ENCODE data around the gene ZNF860.

ZNF860 gene

DNA sequence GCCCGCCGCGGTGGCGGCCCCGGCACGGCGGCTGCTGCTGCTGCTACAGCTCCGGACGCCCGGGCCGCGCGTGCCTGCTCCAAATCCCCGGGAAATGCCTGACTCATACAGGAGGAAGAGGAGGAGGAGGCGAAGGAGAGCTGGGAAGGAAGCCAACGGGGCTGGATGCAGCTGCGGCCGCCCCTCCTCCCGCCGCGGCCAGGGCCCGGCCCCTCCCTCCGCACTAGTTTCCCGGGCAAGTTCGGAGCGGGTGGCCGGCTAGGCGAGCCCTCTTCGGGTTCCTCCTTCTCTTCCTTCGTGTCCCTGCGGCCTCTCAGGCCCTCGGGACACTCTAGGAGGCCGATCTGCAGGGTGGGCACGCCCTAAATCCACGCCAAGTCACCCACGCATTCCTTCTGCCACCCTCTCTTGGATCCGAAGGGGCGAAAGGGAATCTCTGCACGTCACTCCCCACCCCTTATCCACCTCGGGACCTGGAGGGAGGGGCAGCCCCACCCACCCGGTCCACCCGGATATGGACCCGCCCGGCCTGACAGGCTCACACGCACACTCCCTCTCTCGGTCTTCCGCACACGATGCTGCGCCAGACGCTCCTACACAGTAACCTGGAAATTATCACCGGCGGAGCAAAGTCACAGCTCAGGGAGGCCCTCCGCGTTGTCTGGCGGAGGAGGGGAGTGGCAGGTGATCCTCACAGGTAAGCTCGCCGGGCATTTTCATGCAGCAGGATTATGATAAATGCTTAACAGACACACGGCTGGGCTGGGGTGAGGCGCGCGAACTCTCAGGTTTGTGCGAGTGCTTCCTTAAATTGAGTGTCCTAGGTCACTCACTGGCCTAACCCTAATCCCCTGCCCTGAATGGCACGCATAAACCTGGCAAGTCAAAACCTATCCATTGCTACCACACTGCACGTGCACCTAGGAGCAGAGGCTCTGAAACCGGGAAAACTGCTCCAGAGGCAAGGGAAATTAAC lies at the start of gene ZNF860, which contains the start of gene OSBPL10:
Gene ZNF860 (plus strand): TSS at position 545 of the 976 bp plus-strand sequence. CDS start 7,330 bp downstream, outside the sequence.
Gene OSBPL10 (minus strand): TSS at position 57 of the 976 bp plus-strand sequence. CDS start 83 bp downstream, outside the sequence.
- DNase-seq = peak; percentile 10

DNA sequence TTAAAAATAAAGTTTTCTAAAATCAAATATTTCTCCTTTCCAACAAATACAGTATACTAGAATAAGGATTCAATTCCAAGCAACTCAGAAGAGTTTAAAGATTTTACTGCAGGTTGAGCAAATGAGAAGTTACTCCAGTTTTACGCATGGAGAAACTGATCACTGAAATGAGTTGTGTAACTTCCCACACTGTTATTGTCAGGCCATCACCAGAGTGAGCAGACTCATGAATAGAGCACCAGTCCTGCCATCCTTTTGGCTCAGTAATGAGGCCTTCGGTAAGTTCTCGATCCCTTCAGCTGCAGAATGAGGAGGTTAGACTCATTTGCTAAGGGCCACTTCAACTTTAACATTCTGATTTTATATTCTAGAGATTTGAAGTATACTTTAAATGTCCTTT lies 48.6 kb upstream of the ZNF860 start:
- DNase-seq = no peak

DNA sequence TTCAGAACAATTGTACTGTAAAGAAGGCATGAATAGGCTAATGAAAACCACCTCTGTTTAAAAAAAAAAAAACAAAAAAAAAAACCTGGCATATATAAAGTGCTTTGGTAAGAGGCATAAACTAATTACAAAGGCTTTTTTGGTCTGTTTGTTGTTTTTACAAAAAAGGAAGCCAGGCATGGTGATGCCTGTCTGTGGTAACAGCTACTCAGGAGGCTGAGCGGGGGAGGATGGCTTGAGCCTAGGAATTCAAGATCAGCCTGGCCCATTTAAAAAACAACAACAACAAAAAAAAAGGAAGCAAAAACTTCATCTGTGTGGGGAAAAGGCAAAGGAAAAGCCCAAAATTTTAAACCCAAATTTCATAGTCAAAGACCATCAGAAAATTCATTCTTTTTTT lies 47.5 kb upstream of the ZNF860 start:
- DNase-seq = peak; percentile 34

DNA sequence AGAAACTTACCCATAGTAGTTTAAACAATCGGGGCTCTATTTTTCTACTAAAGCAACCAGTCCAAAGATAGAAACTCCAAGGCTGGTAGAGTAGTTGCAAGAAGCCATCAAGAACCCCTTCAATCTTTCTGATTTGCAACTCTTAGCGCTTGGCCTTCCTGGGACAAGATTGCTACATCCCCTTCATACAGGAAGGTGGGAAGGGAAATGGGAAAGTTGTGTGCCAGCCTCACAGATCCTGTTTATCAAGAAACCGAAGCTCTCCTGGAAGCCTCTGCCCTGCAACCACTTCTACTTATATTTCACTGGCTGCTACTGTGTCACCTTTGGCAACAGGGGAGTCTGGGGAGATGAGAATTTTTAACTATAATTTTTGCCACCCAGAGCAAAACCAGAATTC lies 46.7 kb upstream of the ZNF860 start:
- DNase-seq = peak; percentile 5

DNA sequence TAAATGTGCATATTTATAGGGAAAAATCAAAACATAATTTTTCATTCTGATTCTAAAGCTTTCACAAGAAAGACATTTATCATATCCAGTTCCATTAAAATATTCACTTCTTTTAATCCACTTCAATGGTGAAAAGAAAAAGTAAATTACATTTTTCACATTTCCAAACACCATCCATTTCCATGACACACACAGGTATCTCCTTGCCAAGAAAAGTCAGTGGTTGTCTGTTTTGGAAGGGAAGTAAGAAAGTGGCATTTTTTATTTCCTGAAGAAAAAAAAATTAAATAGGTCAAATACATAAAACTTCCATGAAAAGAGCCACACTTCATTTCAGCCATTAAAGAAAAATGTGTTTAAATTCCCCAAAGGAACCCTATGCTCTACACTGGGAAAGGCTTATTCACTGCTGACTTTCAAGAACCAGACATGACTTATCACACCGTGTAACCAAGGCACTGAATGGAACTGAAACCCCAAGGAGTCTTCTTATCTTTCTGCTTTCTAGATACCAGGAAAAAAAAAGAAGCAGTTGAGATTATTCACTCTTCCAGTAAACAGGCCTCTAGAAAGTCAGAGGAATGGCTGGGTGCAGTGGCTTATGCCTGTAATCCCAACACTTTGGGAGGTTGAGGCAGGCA lies 45.0 kb upstream of the ZNF860 start:
- no peak for DNase-seq

DNA sequence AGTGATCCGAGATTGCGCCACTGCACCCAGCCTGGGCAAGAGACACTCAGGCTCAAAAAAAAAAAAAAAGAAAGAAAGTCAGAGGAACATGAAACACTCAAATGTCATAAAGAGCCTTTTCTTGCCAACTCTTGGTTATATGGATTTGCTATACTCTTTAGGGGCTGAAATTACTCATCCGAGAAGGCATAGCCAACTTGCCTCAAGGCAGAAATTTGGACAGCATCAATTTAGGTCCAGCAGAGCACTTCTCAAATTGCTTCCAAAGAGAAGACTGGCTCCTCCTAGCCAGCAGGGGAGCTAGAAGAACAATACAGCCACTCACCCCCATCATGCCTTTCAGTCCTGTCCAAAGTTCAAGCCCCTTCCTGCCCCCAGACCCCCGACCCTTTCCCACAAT lies 44.3 kb upstream of the ZNF860 start:
- no peak for DNase-seq

DNA sequence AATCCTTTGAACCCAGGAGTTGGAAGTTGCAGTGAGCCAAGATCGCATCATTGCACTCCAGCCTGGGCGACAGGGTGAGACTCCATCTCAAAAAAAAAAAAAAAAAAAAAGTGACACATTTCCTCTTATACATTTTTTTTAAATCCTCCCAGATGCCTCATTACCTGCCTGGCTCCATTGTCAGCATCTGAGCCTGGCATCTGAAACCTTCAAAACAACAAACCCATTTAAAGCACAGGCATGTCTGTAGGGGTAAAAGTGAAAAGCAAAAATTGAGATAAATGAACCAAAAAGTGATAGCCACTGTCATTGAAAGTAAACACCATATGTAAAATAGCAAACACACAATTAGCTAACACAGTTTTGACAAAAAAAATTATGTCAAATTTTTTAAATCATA lies 39.1 kb upstream of the ZNF860 start:
- no peak for DNase-seq

DNA sequence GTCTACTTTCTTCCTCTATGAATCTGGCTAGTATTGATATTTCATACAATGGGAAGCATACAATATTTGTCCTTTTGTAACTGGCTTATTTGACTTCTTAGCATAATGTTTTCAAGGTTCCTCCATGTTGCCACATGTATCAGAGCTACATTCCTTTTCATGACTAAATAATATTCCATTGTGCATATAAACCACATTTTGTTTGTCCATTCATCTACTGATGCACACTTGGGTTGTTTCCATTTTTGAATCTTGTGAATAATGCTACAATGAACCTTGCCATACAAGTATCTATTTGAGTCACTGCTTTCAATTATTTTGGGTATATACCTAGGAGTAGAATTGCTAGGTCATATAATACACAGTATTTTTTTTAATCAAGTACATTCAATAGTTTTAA lies 38.5 kb upstream of the ZNF860 start:
- no peak for DNase-seq

DNA sequence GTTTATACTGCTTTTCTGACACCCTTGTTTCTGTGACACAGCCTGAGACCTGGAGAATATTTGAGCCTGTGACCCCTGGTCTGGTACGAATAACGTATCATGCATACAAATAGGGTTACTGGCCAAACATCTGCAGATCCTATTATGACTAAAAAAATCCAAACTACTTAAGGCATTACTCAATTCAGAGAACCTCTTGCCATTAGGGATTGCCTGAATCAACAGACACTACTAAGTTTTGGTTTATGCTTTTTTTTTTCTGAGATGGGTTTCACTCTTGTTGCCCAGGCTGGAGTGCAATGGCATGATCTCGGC lies 35.9 kb upstream of the ZNF860 start:
- no peak for DNase-seq

DNA sequence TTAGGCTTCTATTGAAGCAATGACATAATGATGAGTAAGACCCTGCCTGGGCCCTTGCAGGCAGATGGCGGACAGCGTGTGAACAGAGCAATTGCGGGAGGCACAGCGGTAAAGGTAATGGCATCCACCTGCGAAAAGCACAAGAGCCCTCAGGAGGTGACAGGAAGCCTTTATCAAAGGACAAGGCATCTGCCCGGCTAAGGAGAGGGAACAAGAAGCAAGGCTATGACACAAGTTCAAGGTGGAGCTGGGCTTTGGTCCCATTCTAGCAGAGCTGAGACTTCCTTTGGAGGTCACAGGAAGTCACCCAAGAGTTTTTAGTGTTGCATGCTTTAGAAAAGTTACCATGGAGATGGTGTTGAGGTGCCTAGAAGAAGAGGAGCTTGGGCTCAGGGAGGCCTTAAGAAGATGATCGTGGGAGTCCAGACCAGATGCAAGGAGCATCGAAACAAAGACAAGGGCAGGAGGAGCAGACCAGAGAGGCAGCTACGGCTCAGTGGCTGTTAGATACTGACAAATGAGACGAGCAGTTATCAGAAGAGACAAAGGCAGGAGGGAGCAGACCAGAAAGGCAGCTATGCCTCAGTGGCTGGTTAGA lies 35.0 kb upstream of the ZNF860 start:
- no peak for DNase-seq

DNA sequence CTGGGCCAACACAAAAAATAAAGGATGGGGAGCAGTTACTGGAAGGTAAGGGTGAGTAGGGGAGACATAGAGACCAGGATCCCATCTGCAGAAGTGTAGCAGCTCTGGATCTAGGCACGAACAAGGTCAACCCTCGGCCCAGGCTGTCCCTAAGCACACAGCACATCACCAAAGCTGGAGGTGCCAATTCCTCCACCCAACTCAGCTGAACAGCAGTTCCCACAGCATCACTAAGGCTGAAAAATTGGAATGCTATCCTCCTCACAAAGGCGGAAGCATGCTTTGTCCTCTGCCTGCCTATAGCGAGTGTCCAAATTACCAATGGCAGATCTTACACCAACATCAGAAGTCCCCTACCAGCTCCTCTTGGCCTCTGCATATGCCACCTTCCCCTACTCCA lies 34.4 kb upstream of the ZNF860 start:
- no peak for DNase-seq

DNA sequence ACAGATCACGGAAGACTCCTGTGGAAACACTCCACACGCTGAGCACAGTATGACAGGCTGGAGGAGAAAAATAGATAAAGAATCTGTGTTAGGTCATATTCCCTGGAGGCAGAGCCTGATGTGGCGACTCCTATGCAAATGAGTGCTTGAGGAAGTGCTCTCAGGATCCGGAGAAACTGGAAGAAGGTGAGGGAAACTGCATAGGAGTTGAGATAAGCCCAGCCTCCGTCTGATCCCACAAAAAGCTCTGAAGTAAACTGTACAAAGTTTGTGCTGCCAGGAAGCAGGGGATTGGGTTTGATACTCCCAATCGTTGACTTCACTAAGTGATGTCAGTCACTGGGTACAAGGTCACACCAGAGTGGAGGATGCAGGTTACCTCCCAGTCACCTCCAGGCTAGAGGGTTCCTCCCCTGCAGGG lies 33.9 kb upstream of the ZNF860 start:
- no peak for DNase-seq

DNA sequence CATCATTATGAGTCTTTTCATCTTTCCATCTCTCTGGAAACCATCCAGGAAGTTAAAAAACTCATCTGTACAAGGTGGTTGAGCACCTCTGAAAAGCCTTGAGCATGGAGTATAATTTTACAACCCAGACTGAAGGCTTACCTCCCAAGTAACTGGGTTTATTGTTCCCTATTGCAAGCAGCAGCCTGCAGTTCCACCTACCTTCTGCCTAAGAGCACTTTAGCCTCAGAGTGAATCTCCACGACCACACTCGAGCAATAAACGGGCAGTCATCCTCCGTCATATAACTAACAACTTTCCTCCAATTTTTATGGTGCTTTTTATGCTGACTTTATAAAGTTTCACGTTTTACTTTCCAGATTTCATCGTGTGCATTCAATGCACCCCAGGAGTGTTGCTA lies 33.3 kb upstream of the ZNF860 start:
- peak; percentile 30 for DNase-seq

DNA sequence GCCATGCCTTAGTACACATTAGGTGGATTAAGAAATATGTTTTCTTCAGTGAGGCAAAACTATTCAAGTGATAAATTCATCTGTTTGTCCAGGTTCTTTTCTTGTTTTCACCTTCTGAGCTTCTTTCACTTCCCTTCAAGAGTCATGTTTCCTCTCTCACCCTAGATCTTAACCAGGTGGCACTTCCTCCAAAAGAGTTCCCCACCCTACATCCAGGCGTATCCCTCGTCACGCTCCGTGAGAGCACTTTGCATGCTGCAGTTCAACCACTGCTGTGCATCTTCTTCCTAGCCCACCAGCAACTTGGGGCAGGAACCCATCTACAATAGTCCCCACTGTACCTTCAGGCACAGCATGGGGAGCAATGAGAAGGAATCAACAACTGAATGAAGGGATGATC lies 29.3 kb upstream of the ZNF860 start:
- no peak for DNase-seq

DNA sequence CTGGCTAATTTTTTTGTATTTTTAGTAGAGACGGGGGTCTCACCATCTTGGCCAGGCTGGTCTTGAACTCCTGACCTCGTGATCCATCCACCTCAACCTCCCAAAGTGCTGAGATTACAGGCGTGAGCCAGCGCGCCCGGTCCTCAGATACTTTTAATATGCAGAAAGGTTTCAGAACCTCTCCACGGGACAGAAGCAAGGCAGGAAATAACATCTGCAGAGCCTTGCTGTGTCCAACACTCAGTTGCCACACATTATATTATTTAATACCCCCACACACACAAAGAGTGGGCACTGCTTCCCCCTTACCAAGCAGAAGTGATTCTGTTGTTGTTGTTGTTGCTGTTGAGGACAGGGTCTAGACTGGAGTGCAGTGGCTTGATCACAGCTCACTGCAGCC lies 28.5 kb upstream of the ZNF860 start:
- DNase-seq = no peak

DNA sequence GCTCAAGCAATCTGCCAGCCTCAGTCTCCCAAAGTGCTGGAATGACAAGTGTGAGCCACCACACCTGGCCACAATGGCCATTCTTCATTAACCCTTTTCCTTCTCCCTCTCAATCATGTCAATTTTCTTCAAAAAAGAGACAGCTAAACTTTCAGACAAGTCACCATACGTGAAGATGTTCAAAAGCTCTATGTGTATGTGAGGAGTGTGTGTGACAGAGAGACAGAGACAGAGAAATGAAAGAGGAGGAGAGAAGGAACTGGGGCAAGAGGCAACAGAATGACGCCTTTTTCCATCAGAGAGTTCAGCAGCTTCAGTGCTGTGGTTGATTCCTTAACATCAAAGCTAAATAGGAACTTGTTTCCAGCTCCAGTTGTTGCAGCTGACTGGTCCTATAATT lies 27.9 kb upstream of the ZNF860 start:
- DNase-seq = no peak

DNA sequence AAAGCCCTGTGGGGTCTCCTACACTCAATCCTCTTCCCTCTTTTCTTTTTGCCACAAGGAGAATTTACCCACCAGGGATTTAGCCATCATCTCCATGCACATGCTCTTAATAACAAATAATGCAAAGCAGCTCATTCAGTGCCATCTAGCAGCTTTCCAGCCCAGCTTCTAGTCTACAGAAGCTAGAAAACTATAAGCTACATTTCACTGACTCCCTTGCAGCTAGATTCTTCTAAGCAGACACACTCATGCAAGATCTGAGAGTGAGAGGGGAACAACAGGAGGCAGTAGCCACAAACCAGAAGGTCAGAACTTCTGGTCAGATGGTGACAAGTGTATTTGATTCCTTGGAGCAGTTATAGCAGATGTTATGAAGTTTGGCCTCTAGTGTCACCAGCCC lies 26.0 kb upstream of the ZNF860 start:
- DNase-seq = no peak

DNA sequence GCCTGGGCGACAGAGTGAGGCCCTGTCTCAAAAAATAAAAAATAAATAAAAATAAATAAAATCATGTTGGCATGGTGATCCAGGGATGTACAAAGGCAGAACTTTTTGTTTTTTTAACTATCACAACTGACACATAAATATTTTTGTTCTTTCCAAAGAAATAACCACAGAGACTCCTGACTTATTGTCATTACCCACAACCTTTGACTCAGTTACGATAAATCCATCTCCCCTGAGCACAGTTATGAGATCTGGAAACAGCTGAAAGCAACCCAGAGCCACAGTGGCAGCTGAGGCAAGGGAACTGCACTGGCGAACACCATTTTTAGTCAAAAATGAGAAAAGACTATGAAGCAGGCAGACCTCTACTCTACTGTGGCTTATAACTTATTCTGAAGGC lies 24.4 kb upstream of the ZNF860 start:
- no peak for DNase-seq

DNA sequence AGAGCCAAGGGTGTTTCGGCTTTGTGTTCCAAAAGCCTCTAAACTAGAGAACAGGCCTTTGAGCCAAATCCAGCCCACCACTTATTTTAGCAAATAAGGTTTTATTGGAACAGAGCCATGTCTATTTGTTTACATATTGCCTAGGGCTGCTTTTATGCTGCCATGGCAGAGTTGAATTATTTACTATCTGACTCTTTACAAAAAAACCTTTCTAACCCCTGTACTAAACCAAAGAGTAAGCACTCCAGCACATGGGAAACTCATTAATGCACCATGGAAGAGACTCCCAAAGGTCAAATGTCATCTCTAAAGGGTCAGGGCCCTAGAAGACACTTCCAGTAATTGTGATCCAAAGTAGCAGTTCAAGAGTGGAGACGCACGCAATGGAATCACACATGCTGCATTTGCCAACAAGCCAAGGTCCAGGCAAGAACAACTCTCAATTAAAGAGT lies 22.8 kb upstream of the ZNF860 start:
- peak; percentile 80 for DNase-seq

DNA sequence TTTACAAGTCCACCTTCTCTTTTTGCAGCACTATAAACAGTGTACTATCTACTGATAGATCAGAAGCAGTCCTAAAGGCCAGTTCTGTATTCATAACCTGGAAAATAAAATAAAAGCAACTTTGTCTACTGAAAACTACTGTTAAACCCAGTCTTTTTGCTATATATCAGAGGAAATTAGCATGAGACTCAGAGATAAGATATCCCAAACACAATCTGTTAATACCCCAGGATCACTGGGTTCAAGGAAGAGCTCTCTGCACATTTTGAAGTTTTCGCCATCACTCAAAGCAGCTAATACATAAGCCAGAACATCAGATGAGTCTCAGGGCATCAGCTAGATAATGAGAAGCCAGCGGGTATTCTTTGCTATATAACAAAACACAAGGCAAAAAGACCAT lies 22.3 kb upstream of the ZNF860 start:
- DNase-seq = no peak

DNA sequence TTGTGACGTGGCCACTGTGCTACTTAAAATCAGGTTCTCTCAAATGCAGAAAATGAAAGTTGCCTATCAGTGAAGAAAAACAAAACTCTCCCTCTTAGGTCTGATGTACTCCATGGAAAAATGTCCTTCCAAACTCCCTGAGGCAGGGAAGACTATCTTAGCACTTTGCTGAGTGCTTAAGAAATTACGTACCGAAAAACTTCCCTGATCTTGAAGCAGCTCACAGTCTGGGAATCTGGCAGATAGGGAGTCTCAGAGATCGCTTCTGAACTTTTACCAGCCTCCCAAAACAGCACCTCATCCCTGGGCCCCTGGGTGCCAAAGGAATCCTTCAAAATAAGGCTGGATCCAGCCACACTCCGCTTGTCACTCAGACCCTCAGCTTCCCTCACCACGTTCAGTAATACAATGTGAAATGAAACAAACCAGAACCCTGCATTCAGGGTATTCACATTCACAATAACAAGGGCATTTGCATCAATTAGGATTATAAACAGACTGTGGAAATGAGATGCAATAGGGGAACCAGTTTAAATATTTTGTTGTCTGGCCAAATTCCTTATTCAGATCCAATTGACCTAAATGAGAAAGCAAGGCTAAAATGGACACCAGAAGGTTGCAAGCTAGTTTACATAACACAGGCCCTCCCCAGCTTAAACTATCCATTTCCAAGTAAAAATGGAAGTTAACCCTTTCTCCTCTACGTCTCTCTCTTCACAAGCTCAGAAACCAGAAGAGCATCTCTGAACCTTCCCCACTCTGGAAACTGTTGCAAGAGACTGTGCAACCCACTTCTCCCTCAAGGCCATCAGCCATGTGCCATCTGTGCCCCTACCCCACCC lies 21.4 kb upstream of the ZNF860 start:
- DNase-seq = peak; percentile 21

DNA sequence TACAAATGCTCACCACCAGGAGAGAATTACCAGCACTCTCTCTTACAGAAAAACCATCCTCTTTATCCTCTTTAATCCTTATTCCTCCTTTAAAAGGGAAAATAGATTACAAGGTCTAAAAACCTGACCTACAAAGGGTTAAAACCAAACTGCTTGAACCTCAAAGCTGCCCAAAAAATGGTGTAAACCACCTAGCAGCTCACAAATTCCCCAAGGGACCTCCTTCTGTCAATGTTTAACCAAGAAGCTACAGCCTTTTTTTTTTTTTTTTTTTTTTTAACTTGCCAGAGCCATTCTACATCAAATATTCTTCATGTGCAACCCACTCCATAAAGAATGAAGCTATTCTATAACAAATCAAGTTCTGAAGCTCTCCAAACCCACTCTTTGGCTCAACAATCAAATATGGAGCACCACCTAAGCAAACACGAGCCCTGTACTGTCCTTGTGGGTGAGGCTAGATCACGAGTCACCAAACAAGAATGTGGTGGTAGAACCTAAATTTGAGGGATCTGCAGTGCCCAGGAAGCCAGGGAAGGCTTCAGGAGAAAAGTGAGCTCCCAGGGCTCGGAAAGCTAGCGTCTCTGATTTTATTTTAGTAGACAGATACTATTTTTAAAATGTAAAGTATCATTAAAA lies 20.6 kb upstream of the ZNF860 start:
- peak; percentile 12 for DNase-seq

Measured in DMS79 treated with DMSO at 0.1 percent for 48 hours (cell line).